HepG2 (cell line): Measurements from ENCODE around the gene LSS. TPM values are rescaled to one million over a fixed set of nuclear protein-coding genes. Genes with fewer than 3 reads are reported as not detected.
A peak's percentile ranks its signal among the peaks of the same experiment; 100 is the strongest.

Source experiments
- CEBPB ChIP-seq: IDR thresholded peaks from 2 replicates; pipeline ENCODE4 v1.6.1; 2011; ENCODE audit warnings: low read depth, low read length, improper control_type of control experiment, borderline replicate concordance
- HCFC1 ChIP-seq: fragments of 150-350 bp; IDR thresholded peaks from 2 replicates; pipeline ENCODE4 v1.6.1; 2014; ENCODE audit warnings: low read depth, low read length
- HMG20A ChIP-seq: IDR thresholded peaks from 2 replicates; pipeline ENCODE4 v1.6.1; 2016; ENCODE audit warnings: borderline replicate concordance
- JUN ChIP-seq: sonication (generic); formaldehyde crosslinking; IDR thresholded peaks from 2 replicates; pipeline ENCODE4 v1.4.0; 2020; ENCODE audit warnings: mild to moderate bottlenecking, missing genetic modification reagents
- KDM5B ChIP-seq: sonication (generic); formaldehyde crosslinking; IDR thresholded peaks from 2 replicates; pipeline ENCODE4 v1.4.0; 2020; ENCODE audit warnings: missing genetic modification reagents, mild to moderate bottlenecking, borderline replicate concordance
- KLF11 ChIP-seq: IDR thresholded peaks from 2 replicates; pipeline ENCODE4 v1.6.1; 2016; ENCODE audit warnings: missing compliant biosample characterization
- KLF16 ChIP-seq, 2 experiments: sonication (generic) in 1 of 2; formaldehyde crosslinking in 1 of 2; IDR thresholded peaks; 2 replicates each; pipeline versions ENCODE4 v1.6.1 to v1.8.0; 2016 to 2023; ENCODE audit warnings: missing genetic modification reagents in 2 of 2, missing compliant biosample characterization in 1 of 2
- MTA3 ChIP-seq: sonication (generic); formaldehyde crosslinking; IDR thresholded peaks from 2 replicates; pipeline ENCODE4 v1.4.0; 2020; ENCODE audit warnings: missing genetic modification reagents
- MTF1 ChIP-seq: sonication (generic); formaldehyde crosslinking; IDR thresholded peaks from 2 replicates; pipeline ENCODE4 v1.5.0; 2020; ENCODE audit warnings: missing genetic modification reagents
- NFE2L2 ChIP-seq: fragments of 150-350 bp; IDR thresholded peaks from 2 replicates; pipeline ENCODE4 v1.6.1; 2014; ENCODE audit warnings: low read length
- NKX3-1 ChIP-seq: sonication (generic); formaldehyde crosslinking; IDR thresholded peaks from 2 replicates; pipeline ENCODE4 v1.5.0; 2020; ENCODE audit warnings: missing genetic modification reagents
- PAF1 ChIP-seq: IDR thresholded peaks from 2 replicates; pipeline ENCODE4 v1.6.1; 2016; ENCODE audit warnings: missing genetic modification reagents, missing compliant biosample characterization
- RXRA ChIP-seq: sonication (generic); formaldehyde crosslinking; IDR thresholded peaks from 2 replicates; pipeline ENCODE4 v1.5.1; 2020; ENCODE audit warnings: missing genetic modification reagents
- SETDB1 ChIP-seq: sonication (generic); formaldehyde crosslinking; IDR thresholded peaks from 2 replicates; pipeline ENCODE4 v1.5.1; 2020; ENCODE audit warnings: missing genetic modification reagents, mild to moderate bottlenecking, borderline replicate concordance
- SOX5 ChIP-seq: IDR thresholded peaks from 2 replicates; pipeline ENCODE4 v1.6.1; 2016; ENCODE audit warnings: borderline replicate concordance
- SRY ChIP-seq: sonication (generic); formaldehyde crosslinking; IDR thresholded peaks from 2 replicates; pipeline ENCODE4 v1.8.0; 2022; ENCODE audit warnings: mild to moderate bottlenecking, missing genetic modification reagents
- TEAD3 ChIP-seq: optimal IDR thresholded peaks from 2 replicates; pipeline ENCODE3; 2016; ENCODE audit warnings: borderline replicate concordance
- TP53 ChIP-seq: sonication (generic); formaldehyde crosslinking; conservative IDR thresholded peaks from 2 replicates; pipeline ENCODE4 v1.4.0; 2020; ENCODE audit warnings: missing genetic modification reagents
- YY1 ChIP-seq: IDR thresholded peaks from 2 replicates; pipeline ENCODE4 v1.6.1; 2011; ENCODE audit warnings: low read length, low read depth, moderate library complexity, mild to moderate bottlenecking; ENCODE audit not compliant: insufficient read depth, insufficient replicate concordance
- ZBTB1 ChIP-seq: sonication (generic); formaldehyde crosslinking; IDR thresholded peaks from 2 replicates; pipeline ENCODE4 v1.4.0; 2020; ENCODE audit warnings: missing genetic modification reagents, borderline replicate concordance
- ZNF264 ChIP-seq: sonication (generic); formaldehyde crosslinking; IDR thresholded peaks from 2 replicates; pipeline ENCODE4 v1.4.0; 2020; ENCODE audit warnings: missing genetic modification reagents
- ZNF30 ChIP-seq: sonication (generic); formaldehyde crosslinking; IDR thresholded peaks from 2 replicates; pipeline ENCODE4 v1.5.0; 2020; ENCODE audit warnings: mild to moderate bottlenecking, missing genetic modification reagents
- ZNF563 ChIP-seq: sonication (generic); formaldehyde crosslinking; IDR thresholded peaks from 2 replicates; pipeline ENCODE4 v1.8.0; 2022; ENCODE audit warnings: mild to moderate bottlenecking, moderate library complexity, missing genetic modification reagents
- ZNF589 ChIP-seq: sonication (generic); formaldehyde crosslinking; conservative IDR thresholded peaks from 2 replicates; pipeline ENCODE4 v1.8.0; 2022; ENCODE audit warnings: mild to moderate bottlenecking, moderate library complexity, missing genetic modification reagents
- ZNF724P ChIP-seq: sonication (generic); formaldehyde crosslinking; IDR thresholded peaks from 2 replicates; pipeline ENCODE4 v1.8.0; 2022; ENCODE audit warnings: missing genetic modification reagents, borderline replicate concordance
- ZSCAN12 ChIP-seq: sonication (generic); formaldehyde crosslinking; IDR thresholded peaks from 2 replicates; pipeline ENCODE4 v1.9.0; 2021; ENCODE audit warnings: mild to moderate bottlenecking, missing genetic modification reagents
- ZSCAN31 ChIP-seq: sonication (generic); formaldehyde crosslinking; IDR thresholded peaks from 2 replicates; pipeline ENCODE4 v1.5.0; 2020; ENCODE audit warnings: low read depth, mild to moderate bottlenecking, missing genetic modification reagents
- polyA plus RNA-seq, 8 experiments: library from polyadenylated mRNA; depleted of rRNA in 3 of 8; stranded (reverse) in 7 of 8; unstranded in 1 of 8; fragments of >200 nt; fragmentation: Illumina TruSeq in 4 of 8; extraction: Trizol in 4 of 8; gene quantifications; 2 replicates each; pipeline versions ENCODE4 v1.2.1 to v1.2.3, GENCODE V29; 2011 to 2016; ENCODE audit warnings: low read depth in 4 of 8, missing spikeins in 1 of 8, mixed read lengths in 1 of 8; ENCODE audit not compliant: insufficient read depth in 1 of 8
- total RNA-seq, 5 experiments: library from RNA; depleted of rRNA; stranded (reverse); fragments of >200 nt; fragmentation: Illumina TruSeq; extraction: Trizol; gene quantifications; 2 replicates each; pipeline ENCODE4 v1.2.3, GENCODE V29; 2016; ENCODE audit warnings: low read depth in 1 of 5
- TF ChIP-seq, protein P1 (sequence below): sonication (generic); formaldehyde crosslinking; IDR thresholded peaks from 2 replicates; pipeline ENCODE4 v1.4.0; 2020; ENCODE audit warnings: missing genetic modification reagents
- TF ChIP-seq, protein P2 (sequence below): sonication (generic); formaldehyde crosslinking; IDR thresholded peaks from 2 replicates; pipeline ENCODE4 v1.5.0; 2020; ENCODE audit warnings: missing genetic modification reagents
- TF ChIP-seq, protein P3 (sequence below): sonication (generic); IDR thresholded peaks from 2 replicates; pipeline ENCODE4 v1.6.1; 2016; ENCODE audit warnings: low read depth, borderline replicate concordance

The LSS gene
- total and polyA plus RNA-seq, 2 of the 13 experiments (the other 11 are each of a cell fraction or from before 2014, with no cell fraction given), result 72.6 to 113 TPM

- TF ChIP-seq RXRA (CRISPR knock-in tag), result peak; percentile 86
- TF ChIP-seq SRY (CRISPR knock-in tag), result 0 out of 2 replicates have a peak, but pooled peaks have one; percentile 28
- TF ChIP-seq PAF1 (CRISPR knock-in tag), result no peak
- no peak for TF ChIP-seq NFE2L2
- no peak for TF ChIP-seq CEBPB
- no peak for TF ChIP-seq ZSCAN12 (CRISPR knock-in tag)
- no peak for TF ChIP-seq MTF1 (CRISPR knock-in tag)
- TF ChIP-seq ZNF563 (CRISPR knock-in tag), result peak; percentile 82
- no peak for TF ChIP-seq MTA3 (CRISPR knock-in tag)
- peak; percentile 61; the same call in 1 of the 2 replicates for TF ChIP-seq ZSCAN31 (CRISPR knock-in tag)
- no peak for TF ChIP-seq TP53 (CRISPR knock-in tag)
- TF ChIP-seq YY1, result no peak
- no peak for TF ChIP-seq KLF11 (CRISPR knock-in tag)
- no peak for TF ChIP-seq NKX3-1 (CRISPR knock-in tag)
- TF ChIP-seq, protein P1, sequence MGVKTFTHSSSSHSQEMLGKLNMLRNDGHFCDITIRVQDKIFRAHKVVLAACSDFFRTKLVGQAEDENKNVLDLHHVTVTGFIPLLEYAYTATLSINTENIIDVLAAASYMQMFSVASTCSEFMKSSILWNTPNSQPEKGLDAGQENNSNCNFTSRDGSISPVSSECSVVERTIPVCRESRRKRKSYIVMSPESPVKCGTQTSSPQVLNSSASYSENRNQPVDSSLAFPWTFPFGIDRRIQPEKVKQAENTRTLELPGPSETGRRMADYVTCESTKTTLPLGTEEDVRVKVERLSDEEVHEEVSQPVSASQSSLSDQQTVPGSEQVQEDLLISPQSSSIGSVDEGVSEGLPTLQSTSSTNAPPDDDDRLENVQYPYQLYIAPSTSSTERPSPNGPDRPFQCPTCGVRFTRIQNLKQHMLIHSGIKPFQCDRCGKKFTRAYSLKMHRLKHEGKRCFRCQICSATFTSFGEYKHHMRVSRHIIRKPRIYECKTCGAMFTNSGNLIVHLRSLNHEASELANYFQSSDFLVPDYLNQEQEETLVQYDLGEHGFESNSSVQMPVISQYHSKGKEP (CRISPR knock-in tag), result no peak
- peak; percentile 57; the same call in 1 of the 2 replicates for TF ChIP-seq ZNF264 (CRISPR knock-in tag)
- no peak; the same call in 1 of the 2 replicates for TF ChIP-seq ZNF724P (CRISPR knock-in tag)
- TF ChIP-seq, protein P2, sequence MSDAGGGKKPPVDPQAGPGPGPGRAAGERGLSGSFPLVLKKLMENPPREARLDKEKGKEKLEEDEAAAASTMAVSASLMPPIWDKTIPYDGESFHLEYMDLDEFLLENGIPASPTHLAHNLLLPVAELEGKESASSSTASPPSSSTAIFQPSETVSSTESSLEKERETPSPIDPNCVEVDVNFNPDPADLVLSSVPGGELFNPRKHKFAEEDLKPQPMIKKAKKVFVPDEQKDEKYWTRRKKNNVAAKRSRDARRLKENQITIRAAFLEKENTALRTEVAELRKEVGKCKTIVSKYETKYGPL (CRISPR knock-in tag), result no peak
- TF ChIP-seq TEAD3, result peak; percentile 34
- TF ChIP-seq KLF16 (CRISPR knock-in tag; IDR thresholded peaks at IDR 0.05), result peak in 1 of 2 experiments; percentile 42; a peak in 1 of 4 replicates
- no peak for TF ChIP-seq HCFC1
- TF ChIP-seq JUN (CRISPR knock-in tag), result no peak
- TF ChIP-seq, protein P3, sequence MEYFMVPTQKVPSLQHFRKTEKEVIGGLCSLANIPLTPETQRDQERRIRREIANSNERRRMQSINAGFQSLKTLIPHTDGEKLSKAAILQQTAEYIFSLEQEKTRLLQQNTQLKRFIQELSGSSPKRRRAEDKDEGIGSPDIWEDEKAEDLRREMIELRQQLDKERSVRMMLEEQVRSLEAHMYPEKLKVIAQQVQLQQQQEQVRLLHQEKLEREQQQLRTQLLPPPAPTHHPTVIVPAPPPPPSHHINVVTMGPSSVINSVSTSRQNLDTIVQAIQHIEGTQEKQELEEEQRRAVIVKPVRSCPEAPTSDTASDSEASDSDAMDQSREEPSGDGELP, result peak; percentile 79; the same call in 1 of the 2 replicates
- peak; percentile 81 for TF ChIP-seq ZNF589
- peak; percentile 87; the same call in 1 of the 2 replicates for TF ChIP-seq ZNF30 (CRISPR knock-in tag)
- peak; percentile 90; the same call in 1 of the 2 replicates for TF ChIP-seq KDM5B (CRISPR knock-in tag)
- no peak for TF ChIP-seq ZBTB1
- TF ChIP-seq HMG20A (CRISPR knock-in tag), result no peak
- peak; percentile 26; the same call in 1 of the 2 replicates for TF ChIP-seq SOX5
- TF ChIP-seq SETDB1 (CRISPR knock-in tag), result no peak
Observed at GRCh38 chr21:46155514-46156377, 72.8 kb downstream of the LSS start, which contains the start of gene FTCD (continued).
